ENCODE results near the gene SLC2A11. TPM values are rescaled to one million over a fixed set of nuclear protein-coding genes. Genes with fewer than 3 reads are reported as not detected.

Gene SLC2A11
- total and polyA plus RNA-seq, 2 donors (not counting 1 experiment from before 2014, with no cell fraction given), result 3.9 to 14.9 TPM

DNA sequence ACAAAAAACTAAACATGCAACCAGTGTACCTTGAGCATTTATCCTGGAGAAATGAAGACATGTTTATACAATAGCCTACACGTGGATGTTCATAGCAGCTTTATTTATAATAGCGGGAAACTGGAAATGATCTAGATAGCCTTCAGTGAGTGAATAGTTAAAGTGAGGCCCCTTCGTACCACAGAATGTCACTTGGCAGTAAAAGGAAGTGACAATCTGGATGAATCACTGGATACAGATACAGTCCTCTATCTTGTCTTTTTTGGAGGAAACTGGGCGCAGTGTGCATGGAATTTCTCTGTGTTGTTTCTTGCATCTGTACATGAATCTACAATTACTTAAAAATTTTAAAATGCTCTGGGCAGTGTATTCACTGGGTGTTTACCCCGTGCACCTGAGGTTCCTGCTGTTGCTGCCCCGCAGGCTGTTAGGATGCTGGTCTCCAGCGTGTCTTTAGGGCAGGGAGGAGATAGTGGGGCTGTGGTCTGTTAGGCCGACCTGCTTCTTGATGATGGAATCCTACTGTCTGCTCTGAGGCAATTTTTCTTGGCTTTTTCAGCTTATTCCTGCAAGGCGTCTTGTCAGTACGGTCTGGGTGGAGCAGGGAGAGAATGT is 42.0 kb upstream of the SLC2A11 start:
- Histone ChIP-seq H4K20me1 (ENCODE audit: control insufficient read depth, extremely low read depth, insufficient read depth, low read length) (no peaks in the 10 kb centered on the region), H2AFZ (ENCODE audit: low read length) (no peak overlapping the region), H3K79me2 (ENCODE audit: control insufficient read depth, insufficient read depth, low read length) (no peaks in the 10 kb centered on the region), H3K9me3 (ENCODE audit: control insufficient read depth, insufficient read depth, low read depth, low read length) (no peaks in the 10 kb centered on the region), H3K36me3 (ENCODE audit: control insufficient read depth, insufficient read depth, low read length) (peaks cover 12% of the 10 kb centered on the region), H3K4me1 (ENCODE audit: control insufficient read depth, extremely low read depth, insufficient read depth, low read length) (no peaks in the 10 kb centered on the region), H3K4me3 (replicated peaks in 1 of 4; ENCODE audit: control extremely low read depth in 1 of 4, insufficient read depth in 1 of 4, low read depth in 3 of 4, low read length in 4 of 4) (no peak overlapping the region), H3K27me3 (ENCODE audit: control insufficient read depth, insufficient read depth, low read length) (no peaks in the 10 kb centered on the region), H3K27ac (ENCODE audit: insufficient read depth, low read length) (no peak overlapping the region), H3K9ac (ENCODE audit: insufficient read depth, low read length) (no peak overlapping the region), H3K4me2 (ENCODE audit: extremely low read depth, insufficient read depth, low read length) (no peak overlapping the region)
- DNase-seq (ENCODE audit: low read depth in 2 of 2), result no peak
- TF ChIP-seq EZH2 (IDR thresholded peaks at IDR 0.05; ENCODE audit: low read length, missing control alignments), result no peak
- TF ChIP-seq, protein P1, sequence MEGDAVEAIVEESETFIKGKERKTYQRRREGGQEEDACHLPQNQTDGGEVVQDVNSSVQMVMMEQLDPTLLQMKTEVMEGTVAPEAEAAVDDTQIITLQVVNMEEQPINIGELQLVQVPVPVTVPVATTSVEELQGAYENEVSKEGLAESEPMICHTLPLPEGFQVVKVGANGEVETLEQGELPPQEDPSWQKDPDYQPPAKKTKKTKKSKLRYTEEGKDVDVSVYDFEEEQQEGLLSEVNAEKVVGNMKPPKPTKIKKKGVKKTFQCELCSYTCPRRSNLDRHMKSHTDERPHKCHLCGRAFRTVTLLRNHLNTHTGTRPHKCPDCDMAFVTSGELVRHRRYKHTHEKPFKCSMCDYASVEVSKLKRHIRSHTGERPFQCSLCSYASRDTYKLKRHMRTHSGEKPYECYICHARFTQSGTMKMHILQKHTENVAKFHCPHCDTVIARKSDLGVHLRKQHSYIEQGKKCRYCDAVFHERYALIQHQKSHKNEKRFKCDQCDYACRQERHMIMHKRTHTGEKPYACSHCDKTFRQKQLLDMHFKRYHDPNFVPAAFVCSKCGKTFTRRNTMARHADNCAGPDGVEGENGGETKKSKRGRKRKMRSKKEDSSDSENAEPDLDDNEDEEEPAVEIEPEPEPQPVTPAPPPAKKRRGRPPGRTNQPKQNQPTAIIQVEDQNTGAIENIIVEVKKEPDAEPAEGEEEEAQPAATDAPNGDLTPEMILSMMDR (conservative IDR thresholded peaks at IDR 0.05 in 1 of 2, IDR thresholded peaks at IDR 0.05 in 1 of 2; ENCODE audit: low read depth in 1 of 2, low read length in 2 of 2), result no peak

- no peak overlapping the region for H3K9ac ChIP-seq (ENCODE audit: insufficient read depth, low read length)
- TF ChIP-seq EZH2 (IDR thresholded peaks at IDR 0.05; ENCODE audit: low read length, missing control alignments), result no peak
- TF ChIP-seq, protein P1 (conservative IDR thresholded peaks at IDR 0.05 in 1 of 2, IDR thresholded peaks at IDR 0.05 in 1 of 2; ENCODE audit: low read depth in 1 of 2, low read length in 2 of 2), result no peak
- H3K9me3 ChIP-seq (ENCODE audit: control insufficient read depth, insufficient read depth, low read depth, low read length), result no peaks in the 10 kb centered on the region
- H3K79me2 ChIP-seq (ENCODE audit: control insufficient read depth, insufficient read depth, low read length), result no peaks in the 10 kb centered on the region
- no peak overlapping the region for H2AFZ ChIP-seq (ENCODE audit: low read length)
- DNase-seq (ENCODE audit: low read depth in 2 of 2), result no peak
- no peaks in the 10 kb centered on the region for H3K4me1 ChIP-seq (ENCODE audit: control insufficient read depth, extremely low read depth, insufficient read depth, low read length)
- H3K27me3 ChIP-seq (ENCODE audit: control insufficient read depth, insufficient read depth, low read length), result no peaks in the 10 kb centered on the region
- H3K4me2 ChIP-seq (ENCODE audit: extremely low read depth, insufficient read depth, low read length), result no peak overlapping the region
- peaks cover 13% of the 10 kb centered on the region for H3K36me3 ChIP-seq (ENCODE audit: control insufficient read depth, insufficient read depth, low read length)
- H3K4me3 ChIP-seq (replicated peaks in 1 of 4; ENCODE audit: control extremely low read depth in 1 of 4, insufficient read depth in 1 of 4, low read depth in 3 of 4, low read length in 4 of 4), result no peak overlapping the region
- H4K20me1 ChIP-seq (ENCODE audit: control insufficient read depth, extremely low read depth, insufficient read depth, low read length), result no peaks in the 10 kb centered on the region
- H3K27ac ChIP-seq (ENCODE audit: insufficient read depth, low read length), result no peak overlapping the region
Measured at GRCh38 chr22:23816156-23816976, 41.3 kb upstream of the SLC2A11 start.

DNA sequence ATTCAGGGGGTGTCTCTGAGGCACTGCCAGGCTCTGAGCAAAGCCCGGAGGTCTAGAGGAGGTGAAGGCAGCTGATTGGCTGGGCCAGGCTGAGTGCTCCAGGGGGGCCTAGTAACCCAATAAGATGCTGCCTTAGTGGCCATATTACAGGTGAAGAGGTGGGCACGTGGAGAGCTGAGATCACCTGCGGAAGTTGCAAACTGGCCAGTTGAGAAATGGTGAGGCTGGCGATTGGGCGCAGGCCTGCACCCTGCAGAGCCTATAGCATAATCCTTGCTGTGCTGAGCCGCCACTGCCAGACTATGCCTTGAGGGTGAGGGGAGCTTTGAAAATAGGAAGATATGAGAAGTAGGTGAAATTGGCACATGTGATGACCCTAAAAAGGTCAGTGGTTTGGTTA is 40.5 kb upstream of the SLC2A11 start:
- DNase-seq (ENCODE audit: low read depth in 2 of 2), result no peak
- no peak overlapping the region for H3K4me2 ChIP-seq (ENCODE audit: extremely low read depth, insufficient read depth, low read length)
- H4K20me1 ChIP-seq (ENCODE audit: control insufficient read depth, extremely low read depth, insufficient read depth, low read length), result no peaks in the 10 kb centered on the region
- TF ChIP-seq, protein P1 (conservative IDR thresholded peaks at IDR 0.05 in 1 of 2, IDR thresholded peaks at IDR 0.05 in 1 of 2; ENCODE audit: low read depth in 1 of 2, low read length in 2 of 2), result no peak
- no peak for TF ChIP-seq EZH2 (IDR thresholded peaks at IDR 0.05; ENCODE audit: low read length, missing control alignments)
- H3K27me3 ChIP-seq (ENCODE audit: control insufficient read depth, insufficient read depth, low read length), result no peaks in the 10 kb centered on the region
- H3K4me1 ChIP-seq (ENCODE audit: control insufficient read depth, extremely low read depth, insufficient read depth, low read length), result no peaks in the 10 kb centered on the region
- no peak overlapping the region for H2AFZ ChIP-seq (ENCODE audit: low read length)
- no peak overlapping the region for H3K27ac ChIP-seq (ENCODE audit: insufficient read depth, low read length)
- H3K4me3 ChIP-seq (replicated peaks in 1 of 4; ENCODE audit: control extremely low read depth in 1 of 4, insufficient read depth in 1 of 4, low read depth in 3 of 4, low read length in 4 of 4), result no peak overlapping the region
- no peaks in the 10 kb centered on the region for H3K9me3 ChIP-seq (ENCODE audit: control insufficient read depth, insufficient read depth, low read depth, low read length)
- no peak overlapping the region for H3K9ac ChIP-seq (ENCODE audit: insufficient read depth, low read length)
- H3K36me3 ChIP-seq (ENCODE audit: control insufficient read depth, insufficient read depth, low read length), result peaks cover 15% of the 10 kb centered on the region
- H3K79me2 ChIP-seq (ENCODE audit: control insufficient read depth, insufficient read depth, low read length), result no peaks in the 10 kb centered on the region
